HG03521 (cell line): ENCODE measurements around the gene C11orf21.

ENCODE experiments used
- ATAC-seq: cut with Tn5 transposase; IDR thresholded peaks from one replicate; pipeline ENCODE4 v1.9.1; 2021; ENCODE audit warnings: mild to moderate bottlenecking, moderate library complexity; ENCODE audit not compliant: unreplicated experiment

Gene C11orf21

DNA sequence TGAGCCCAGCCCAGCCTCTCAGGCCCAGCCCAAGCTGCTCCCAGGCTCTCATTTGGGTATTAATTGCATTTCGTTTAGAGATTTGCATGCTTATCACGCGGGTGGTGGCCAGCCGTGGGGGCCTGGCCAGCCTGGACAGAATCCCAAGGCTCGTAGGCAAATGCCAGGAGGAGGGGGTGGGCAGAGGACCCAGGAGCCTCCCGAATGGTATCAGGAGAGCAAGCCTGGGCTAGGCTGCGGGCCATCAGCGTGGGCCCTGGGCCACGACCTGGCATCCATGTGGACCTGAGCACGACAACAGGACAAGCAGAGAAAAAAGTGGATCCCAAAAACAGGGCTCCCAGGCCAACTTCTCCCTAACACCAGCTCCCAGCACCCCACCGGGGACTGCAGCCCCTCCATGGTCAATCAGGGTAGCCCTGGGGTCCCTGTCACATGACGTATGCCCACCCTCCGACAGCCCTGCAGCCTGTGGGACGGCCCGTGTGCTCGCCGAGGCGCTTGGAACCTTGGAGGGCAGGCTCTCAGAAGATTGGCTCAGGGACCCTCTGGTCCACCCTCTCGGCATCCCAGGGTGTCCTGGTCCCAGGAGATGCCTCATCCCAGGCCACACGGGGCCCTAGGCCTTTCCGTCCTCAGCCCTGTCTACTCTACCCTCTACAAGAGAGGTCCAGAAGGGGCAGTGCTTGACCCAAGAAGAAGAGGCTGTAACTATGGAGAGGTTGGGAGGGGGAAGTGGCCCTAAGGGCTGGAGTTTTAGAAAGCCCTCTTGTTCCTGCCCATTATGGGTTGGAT, 40.1 kb downstream of the C11orf21 start:
- no peak for ATAC-seq

GRCh38 chr11:2260491-2261364, 41.0 kb downstream of the C11orf21 start:
- no peak for ATAC-seq

- no peak for ATAC-seq
These were observed 41.7 kb downstream of the C11orf21 start for GRCh38 chr11:2259897-2260451.

DNA sequence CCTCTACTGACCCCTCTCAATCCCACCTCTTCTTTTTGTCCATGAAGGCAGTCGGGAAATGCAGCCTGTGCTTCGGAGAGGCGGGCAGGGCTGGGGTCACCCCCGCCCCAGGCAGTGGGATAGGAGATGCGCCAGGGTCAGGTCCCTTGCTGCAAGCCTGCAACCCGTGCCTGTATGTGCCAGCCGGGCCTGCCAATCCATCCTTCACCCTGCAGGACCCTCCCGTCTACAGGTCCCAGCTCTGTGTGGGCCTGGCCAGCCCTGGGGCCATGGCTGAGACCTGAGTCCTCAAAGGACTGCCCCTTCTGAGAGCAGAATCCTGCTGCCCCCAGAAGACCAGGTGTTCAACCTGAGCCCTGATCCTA, 42.3 kb downstream of the C11orf21 start:
- no peak for ATAC-seq

DNA sequence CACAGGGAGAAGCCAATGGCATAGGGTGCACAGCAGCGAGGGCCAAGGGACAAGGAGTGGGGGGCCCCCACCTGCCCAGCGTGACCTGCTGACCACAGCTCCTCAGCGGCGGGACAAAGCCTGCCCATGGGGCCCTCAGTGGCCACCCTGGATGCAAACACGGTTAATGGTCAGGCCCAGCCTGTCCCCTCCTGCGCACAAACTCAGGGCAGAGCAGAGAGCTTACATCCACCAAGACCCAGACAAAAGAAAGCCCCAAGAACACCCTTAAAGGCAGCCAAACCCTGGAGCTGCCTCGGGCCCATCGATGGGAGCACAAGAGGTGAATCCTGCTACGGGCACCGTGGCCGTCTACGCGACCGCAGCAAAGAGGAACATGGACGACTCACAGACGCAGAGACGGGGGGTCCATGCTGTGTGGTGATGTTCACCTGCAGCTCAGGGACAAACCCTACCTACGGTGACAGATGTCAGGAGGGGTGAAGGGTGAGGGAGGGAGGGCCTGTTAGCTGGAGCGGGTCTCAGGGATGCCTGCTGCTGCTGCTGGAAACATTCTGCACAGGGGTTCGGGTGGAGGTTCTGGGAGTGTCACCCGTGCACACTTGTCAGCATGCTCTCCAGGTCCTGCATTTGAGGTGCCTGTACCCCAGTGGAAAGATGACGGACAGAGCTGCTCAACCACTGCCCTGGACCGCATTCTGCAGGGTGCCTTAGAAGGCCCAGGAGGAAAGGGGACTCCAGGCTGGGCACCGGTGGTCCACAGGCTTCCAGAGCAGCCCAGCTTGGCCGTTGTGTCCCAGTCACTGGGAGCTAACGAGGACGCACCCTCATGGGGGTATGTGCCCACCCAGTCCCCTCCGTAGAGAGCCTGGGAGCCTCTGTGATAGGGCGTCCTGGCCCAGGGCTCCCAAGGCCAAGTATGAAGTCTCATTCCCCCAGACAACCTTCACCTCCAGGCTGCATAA, 42.9 kb downstream of the C11orf21 start:
- ATAC-seq: no peak

- no peak for ATAC-seq
These were observed 44.6 kb downstream of the C11orf21 start for GRCh38 chr11:2256951-2257700.

DNA sequence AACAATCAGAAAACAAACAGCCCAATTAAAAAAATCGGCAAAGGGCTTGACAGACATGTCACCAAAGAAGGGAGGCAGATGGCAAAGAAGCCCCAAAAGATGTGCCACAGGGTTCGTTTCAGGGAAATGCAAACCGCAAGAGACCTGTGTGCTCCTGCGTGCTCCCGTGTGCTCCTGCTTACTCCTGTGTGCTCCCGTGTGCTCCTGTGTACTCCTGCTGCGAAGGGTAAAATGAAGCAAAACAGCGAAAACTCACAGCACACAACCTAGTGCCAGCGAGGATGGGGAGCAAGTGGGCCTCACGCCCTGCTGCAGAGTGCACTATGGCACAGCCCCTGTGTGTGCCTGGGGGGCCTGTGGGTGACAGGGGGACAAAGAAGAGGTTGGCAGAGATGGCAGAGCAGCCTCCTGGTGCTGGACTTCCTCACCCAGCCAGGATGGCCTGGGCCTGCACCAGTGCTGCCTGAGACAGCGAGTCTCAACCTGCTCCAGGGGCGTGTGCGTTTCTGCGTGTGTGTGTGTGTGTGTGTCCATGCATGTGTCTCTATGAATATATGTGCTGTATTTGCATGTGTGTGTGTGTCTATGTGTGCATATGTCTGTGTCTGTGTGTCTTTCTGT, 45.3 kb downstream of the C11orf21 start:
- ATAC-seq: no peak

- ATAC-seq: no peak
These were observed 49.7 kb downstream of the C11orf21 start for GRCh38 chr11:2252018-2252417.

DNA sequence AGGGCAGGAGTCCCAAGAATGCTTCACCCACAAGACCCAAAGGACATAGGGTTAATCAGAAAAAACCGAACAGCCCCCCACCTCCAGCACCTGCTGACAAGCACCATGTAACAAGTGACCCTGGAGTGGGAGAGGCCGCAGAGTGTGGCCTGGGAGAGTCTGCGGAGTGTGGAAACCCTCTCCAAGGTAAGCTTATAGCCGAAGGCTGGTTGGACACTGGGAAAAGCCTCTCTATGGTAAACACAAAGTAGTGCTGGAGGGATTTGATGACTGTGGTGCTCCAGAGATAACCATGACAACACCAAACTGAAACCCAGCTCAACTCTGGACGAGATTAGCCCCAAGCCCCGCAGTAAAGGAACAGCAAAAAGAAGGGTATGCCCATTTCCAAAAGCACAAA, 50.6 kb downstream of the C11orf21 start:
- ATAC-seq: no peak

GRCh38 chr11:2250485-2250884, 51.2 kb downstream of the C11orf21 start:
- no peak for ATAC-seq

DNA sequence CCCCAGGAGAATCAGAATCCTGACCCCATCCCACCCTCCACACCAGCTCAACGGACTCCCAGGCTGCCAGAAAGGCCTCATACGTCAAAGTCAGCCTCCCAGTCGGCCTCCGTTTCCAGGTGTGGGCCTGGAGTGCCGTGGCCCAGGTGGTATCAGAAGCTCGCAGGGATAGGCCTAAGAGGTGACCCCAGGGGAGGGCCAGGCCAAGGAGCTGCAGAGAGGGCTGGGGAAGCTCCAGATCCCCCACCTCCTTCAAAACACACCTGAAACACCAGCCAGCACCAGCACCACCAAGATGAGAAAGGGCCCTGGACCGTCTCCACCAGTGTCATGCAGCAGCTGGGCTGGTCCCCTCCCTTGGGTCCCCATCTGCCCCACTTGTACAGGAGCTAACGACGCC, 51.7 kb downstream of the C11orf21 start:
- ATAC-seq: no peak

DNA sequence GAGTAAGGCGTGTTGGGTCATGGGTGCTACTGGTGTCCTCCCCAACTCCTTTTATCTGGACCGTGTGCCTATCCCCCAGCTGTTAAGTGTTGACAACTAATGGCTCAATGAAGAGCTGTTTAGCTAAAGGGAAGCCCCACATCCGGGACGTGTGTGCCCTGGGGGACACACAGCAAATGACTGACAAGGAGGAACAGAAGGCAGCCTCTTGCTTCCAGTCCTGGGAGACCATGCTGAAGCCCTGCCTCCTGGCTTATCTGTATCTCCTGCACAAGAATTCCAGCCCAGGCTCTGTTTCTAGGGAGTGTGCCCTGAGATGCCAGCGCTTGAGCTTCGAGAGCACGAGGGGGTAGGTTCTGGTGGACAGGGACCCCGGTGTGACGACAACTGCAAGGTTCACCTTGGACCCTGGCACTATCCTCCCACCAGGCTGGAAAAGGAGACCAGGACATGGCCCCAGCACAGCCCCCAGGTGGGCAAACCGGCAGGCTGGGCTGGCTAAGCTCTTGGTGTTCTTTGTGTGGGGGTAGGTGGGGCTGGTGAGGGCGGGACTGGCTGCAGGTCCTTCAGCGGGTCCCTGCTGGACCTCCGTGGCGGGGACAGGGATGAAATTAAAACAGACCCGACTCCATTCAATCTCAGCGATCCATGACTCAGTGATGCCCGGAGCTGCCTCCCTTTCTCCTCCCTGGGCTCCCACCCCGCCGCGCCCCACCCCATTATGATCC, 52.4 kb downstream of the C11orf21 start:
- ATAC-seq: no peak

DNA sequence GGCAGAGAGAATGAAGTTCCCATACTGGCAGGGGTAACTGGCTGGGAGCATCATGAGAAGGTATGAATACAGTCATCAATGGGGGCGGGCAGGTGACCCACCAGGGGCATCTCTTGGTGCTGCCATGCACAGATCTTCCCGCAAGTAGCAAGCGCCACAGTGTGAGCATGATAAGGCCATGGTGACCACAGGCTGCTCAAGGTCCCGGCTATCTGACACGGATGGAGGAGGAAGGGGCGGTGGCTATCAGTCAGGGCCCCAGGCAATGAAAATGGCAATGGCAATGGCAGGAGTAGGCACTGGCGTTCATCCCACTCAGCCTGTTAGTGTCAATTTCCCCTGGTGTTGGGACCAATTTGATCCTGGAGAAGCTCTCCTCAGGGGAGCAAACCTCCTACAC, 53.0 kb downstream of the C11orf21 start:
- no peak for ATAC-seq

DNA sequence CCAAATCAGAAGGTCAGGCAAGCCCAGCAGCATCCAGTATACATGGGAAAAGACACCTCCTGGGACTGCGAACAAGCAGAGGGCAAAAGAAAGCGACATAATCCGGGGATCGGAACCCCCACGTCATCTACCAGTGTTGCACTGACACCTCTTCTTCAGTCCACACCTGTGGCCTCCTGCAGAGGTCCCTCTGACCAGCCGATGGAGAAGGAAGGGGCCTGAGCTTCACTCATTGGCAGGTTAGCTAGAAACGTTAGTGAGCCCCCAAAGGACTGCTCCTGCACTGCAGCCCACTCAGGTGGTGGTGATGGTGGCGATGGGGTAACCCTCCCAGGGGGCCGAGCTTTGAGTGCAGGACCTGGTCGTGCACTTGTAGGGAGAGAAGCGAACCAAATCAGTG, 53.5 kb downstream of the C11orf21 start:
- no peak for ATAC-seq

DNA sequence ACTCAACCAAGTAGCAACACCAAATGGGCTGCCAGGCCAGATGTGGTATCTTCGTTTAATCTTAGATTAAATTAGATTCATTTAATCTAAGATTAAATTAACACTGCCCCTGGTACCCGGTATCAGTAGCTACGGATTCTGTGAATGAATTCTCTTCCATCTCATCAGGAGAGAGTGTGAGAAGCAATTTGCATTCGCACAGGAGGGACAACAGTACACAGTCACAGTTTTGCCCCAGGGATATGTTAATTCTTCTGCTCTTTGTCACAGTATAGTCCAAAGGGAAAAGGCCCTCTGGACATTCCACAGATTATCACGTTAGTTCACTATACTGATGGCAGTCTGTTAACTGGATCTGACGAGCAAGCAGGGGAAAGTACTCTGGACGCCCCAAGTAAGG, 54.2 kb downstream of the C11orf21 start:
- ATAC-seq: no peak
